Non-pigmented ciliary epithelial cell (primary cell): ENCODE measurements around the gene HPDL.

Source experiments
- DNase-seq: peaks from one replicate; pipeline ENCODE4 v3.0.0-alpha.2; 2010; ENCODE audit warnings: low read depth

HPDL gene

DNA sequence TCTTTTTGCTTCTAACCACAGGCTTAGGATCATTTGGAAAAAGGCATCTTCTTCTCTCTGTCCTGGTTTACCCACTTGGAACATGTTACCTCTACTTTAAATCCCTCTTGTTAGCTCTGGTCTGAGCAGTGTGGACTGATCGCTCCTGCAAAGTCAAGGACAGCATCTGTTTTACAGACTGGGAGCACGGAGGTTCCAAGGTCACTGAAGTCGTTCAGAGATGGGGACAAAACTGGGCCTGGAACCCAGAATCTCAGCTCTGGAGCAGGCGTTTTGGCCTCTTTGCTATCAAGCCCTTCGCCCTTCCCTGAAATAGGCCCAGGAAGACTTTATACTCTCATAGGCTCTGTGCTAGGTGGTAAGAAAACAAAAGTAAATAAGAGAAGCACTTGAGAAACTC, 24.8 kb downstream of the HPDL start:
- DNase-seq = no peak

- DNase-seq = no peak
Observed at GRCh38 chr1:45353685-45354084, 27.0 kb downstream of the HPDL start.

- DNase-seq = no peak
Observed at GRCh38 chr1:45354838-45355237, 28.1 kb downstream of the HPDL start.

- DNase-seq = no peak
Observed at GRCh38 chr1:45355683-45356082, 29.0 kb downstream of the HPDL start.

DNA sequence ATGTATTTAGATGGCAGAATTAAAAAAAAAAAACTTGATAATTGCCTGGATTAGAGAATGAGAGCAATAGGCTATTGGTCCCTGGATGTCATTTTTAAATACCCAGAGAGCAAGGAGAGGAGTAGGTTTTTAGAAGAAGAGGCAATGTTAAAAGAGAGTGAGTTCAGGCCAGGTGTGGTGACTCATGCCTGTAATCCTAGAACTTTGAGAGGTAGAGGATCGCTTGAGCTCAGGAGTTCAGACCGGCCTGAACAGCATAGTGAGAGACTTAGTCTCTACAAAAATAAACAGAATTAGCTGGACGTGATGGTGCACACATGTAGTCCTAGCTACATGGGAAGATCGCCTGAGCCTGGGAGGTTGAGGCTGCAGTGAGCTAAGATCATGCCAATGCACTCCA, 29.5 kb downstream of the HPDL start:
- DNase-seq = no peak

DNA sequence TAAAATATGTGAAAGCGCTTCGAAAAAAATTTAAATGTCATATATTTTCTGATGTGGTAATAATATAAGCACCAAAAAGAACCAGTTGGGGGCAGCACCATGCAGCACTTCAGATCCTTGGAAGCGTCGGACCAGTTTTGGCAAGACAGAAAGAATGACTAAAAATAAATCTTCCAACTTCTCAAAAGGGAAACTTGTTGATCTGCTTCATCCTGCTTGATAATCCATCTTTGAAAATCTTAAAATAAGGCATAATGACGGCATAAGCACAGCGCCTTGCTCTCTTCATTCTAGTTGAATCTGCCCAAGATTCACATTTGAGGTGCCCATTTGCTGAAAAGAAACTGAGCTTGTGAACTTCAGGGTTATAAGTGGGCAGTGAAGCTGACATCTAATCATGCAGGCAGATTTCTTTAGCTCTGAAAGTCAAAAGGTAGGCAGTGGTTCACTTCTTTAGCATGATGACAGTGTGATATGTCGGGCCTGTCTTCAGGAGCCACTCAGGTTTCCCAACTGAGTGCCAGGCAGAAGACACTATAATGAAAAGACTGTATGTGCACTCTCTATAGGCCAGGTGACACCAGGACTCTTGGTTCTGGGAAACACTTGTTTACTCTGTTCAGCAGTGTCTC, 33.3 kb downstream of the HPDL start:
- DNase-seq = peak; percentile 27

- DNase-seq = peak; percentile 6
Observed at GRCh38 chr1:45360981-45361380, 34.3 kb downstream of the HPDL start.

- DNase-seq = no peak
Observed at GRCh38 chr1:45364294-45364693, 37.6 kb downstream of the HPDL start.

GRCh38 chr1:45365051-45365450, 38.4 kb downstream of the HPDL start:
- DNase-seq = no peak

DNA sequence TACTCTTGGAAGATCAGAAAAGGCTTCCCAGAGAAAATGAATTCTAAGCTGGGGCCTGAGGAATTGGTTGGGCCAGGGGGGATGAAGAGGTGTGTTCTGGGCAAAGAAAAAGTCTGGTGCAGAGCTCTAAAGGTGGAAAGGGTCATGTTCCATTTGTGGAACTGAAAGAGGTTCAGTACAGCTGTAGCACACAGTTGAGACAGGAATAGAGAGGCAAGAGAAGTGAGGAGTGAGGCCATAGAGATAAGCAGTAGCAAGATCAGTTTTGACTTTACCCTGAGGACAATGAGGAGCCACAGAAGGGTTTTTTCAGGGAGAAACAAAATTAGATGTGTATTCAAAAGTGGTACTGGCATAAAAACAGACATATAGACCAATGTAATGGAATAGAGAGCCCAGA, 43.9 kb downstream of the HPDL start:
- DNase-seq = no peak

DNA sequence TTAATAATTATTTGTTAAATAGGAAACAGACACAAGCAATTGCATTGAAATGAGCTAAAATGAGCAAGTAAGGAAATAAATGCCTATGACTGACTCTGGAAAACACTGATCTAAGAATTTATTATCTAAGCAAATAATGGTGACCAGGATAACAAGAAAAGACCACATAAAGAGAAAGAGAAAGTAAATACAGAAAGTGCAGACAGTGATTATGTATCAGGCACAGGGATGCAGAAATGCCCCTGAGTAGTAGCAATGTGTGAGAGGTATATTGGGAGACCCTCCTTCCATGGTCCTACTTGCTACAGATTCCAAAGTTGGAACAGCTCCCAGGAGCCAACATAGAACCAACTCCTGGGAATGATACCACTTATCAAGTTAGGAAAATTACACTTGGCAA, 46.9 kb downstream of the HPDL start:
- no peak for DNase-seq

DNA sequence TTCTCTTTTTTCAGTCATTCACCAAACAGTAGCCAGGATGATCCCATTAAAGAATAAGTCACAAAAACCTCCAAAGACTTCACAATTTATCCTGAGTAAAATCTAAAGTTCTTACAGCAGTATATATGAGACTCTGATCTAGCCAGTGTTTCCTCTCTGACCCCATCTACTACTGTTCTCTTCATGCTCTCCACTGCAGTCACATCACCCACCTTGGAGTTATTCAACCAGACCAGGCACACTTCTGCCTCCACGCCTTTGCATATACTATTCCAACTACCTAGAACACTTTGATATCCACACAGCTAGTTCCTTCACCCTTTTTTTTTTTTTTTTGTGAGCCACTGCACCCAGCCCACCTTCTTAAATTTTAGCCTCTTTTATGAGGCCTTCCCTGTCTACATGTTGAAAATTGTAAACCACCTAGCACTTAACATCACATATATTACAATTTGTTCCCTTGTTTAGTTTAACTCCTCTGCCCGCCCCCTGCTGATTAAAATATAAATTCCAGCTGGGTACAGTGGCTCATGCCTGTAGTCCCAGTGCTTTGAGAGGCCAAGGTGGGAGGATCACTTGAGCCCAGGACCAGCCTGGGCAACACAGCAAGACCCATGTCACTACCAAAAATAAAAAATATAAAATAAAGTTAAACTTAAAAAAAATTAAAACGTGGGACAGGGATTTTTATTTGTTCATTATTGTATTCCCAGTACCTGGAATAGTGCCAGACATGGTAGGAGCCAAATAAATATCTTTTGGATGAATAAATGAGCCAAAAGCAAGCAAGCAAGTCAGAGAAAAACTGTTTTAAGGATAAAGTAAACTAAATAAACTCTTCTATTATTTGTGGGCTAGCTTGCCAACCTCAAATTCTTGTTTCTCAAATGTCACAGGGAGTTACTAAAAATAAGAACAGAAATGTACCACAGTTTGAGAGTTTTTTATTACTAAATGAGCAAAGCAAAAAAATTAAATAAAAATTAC, 48.7 kb downstream of the HPDL start:
- no peak for DNase-seq

DNA sequence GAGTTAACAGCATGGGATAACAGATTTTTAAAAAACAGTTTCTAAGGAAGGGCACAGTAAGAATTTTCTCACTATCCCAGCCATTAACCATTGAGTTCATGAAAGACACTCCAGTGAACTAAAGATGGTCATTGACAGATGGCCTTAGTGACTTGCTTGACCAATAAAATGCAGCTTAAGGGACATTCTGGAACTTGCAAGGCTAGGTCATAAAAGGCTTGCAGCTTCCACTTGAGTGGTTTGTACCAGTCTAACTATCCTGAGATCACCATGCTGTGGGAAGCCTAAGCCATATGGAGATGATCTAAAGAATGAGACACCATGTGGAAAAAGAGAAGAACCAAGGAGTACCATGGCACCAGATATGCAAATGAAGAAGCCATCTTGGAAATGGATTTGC, 51.5 kb downstream of the HPDL start:
- no peak for DNase-seq
